HG02852 (cell line): ENCODE measurements around the gene OR1D2.
"Not testable (repeated sequence)": the region's sequence is repeated elsewhere in the genome, so short reads cannot be mapped to it uniquely, and the experiment has no call there.

ENCODE experiments used
- ATAC-seq: cut with Tn5 transposase; IDR thresholded peaks from one replicate; pipeline ENCODE4 v1.9.1; 2021; ENCODE audit warnings: mild to moderate bottlenecking, moderate library complexity; ENCODE audit not compliant: unreplicated experiment

The OR1D2 gene, protein sequence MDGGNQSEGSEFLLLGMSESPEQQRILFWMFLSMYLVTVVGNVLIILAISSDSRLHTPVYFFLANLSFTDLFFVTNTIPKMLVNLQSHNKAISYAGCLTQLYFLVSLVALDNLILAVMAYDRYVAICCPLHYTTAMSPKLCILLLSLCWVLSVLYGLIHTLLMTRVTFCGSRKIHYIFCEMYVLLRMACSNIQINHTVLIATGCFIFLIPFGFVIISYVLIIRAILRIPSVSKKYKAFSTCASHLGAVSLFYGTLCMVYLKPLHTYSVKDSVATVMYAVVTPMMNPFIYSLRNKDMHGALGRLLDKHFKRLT

DNA sequence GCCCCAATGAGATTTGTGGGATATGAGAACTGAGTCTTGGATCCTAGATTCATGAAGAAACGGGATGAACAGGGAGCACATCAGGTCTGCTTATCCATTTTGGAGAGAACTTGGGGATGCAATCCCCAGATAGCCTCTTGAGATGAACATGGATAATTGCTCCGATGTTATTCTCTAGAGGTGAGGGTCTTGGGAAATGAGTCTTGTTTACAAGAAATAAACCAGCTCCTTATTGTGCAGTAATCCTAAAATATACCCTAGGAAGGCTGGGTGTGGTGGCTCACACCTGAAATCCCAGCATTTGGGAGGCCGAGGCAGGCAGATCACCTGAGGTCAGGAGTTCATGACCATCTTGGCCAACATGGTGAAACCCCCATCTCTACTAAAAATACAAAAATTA, at the start of gene OR1D2:
OR1D2 (minus strand) TSS at position 101 of the 400 bp plus-strand sequence. CDS start 11,426 bp downstream, outside the sequence.
- no peak for ATAC-seq

DNA sequence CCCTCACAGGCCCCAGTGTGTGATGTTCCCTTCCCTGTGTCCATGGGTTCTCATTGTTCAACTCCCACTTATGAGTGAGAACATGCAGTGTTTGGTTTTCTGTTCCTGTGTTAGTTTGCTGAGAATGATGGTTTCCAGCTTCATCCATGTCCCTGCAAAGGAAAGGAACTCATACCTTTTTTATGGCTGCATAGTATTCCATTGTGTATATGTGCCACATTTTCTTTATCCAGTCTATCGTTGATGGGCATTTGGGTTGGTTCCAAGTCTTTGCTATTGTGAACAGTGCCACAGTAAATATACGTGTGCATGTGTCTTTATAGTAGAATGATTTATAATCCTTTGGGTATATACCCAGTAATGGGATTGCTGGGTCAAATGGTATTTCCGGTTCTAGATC, 33.3 kb upstream of the OR1D2 start:
- ATAC-seq: not testable (repeated sequence)

GRCh38 chr17:3127451-3127850, 23.2 kb upstream of the OR1D2 start, which contains the start of gene OR1G1:
Gene OR1G1 (minus strand): TSS chr17:3127551. CDS start chr17:3127551, 0 bp downstream.
- ATAC-seq: no peak

DNA sequence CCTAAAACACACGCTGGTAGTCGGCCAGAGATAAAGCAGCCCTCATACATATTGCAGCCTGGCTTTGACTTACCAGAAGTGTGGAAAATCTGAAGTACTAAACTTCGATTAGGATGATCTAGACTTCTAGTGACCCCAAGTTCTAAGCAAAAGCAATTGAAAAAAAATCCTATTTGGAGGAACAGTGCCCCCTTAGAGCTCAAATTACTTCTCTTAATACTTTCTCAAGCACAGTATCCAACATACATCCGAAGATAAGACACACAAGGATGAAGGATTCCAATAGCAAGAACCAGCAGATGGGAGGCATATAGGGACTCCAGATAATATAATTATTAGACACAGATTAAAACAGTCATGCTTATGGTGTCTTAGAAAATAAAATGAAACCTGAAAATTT, 30.4 kb downstream of the OR1D2 start:
- ATAC-seq: not testable (repeated sequence)

DNA sequence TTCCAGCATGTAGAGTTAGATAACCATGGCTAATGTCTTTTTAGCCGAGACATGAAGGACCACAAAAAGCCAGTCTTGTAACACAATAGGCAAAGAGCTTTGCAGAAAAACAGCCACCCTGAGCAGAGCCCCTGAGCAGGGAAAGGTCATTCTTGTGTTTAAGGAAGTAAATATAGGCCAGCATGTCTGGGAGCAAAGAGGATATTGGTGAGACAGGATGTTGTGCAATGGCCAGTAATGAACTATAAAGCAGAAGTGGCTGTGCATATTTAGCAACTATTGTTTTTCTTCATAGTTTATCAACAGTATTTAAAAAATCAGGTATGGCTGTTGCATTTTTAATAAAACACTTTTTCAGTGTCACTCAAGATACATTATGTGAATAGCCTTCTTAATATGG, 39.0 kb downstream of the OR1D2 start:
- ATAC-seq: not testable (repeated sequence)

- not testable (repeated sequence) for ATAC-seq
These were observed 40.7 kb downstream of the OR1D2 start, which contains the start of gene OR1D5 for GRCh38 chr17:3063507-3063906. Gene OR1D5 (minus strand): TSS chr17:3063607. CDS start chr17:3063607, 0 bp downstream.

GRCh38 chr17:3062824-3063377, 41.3 kb downstream of the OR1D2 start:
- ATAC-seq: not testable (repeated sequence)

GRCh38 chr17:3054868-3055267, 49.4 kb downstream of the OR1D2 start:
- ATAC-seq: not testable (repeated sequence)

- no peak for ATAC-seq
These were observed 54.4 kb downstream of the OR1D2 start for GRCh38 chr17:3049705-3050295.

GRCh38 chr17:3048727-3049471, 55.3 kb downstream of the OR1D2 start:
- ATAC-seq: peak; percentile 99

GRCh38 chr17:3046753-3047152, 57.5 kb downstream of the OR1D2 start:
- ATAC-seq: no peak

GRCh38 chr17:3043737-3044365, 60.4 kb downstream of the OR1D2 start:
- no peak for ATAC-seq

DNA sequence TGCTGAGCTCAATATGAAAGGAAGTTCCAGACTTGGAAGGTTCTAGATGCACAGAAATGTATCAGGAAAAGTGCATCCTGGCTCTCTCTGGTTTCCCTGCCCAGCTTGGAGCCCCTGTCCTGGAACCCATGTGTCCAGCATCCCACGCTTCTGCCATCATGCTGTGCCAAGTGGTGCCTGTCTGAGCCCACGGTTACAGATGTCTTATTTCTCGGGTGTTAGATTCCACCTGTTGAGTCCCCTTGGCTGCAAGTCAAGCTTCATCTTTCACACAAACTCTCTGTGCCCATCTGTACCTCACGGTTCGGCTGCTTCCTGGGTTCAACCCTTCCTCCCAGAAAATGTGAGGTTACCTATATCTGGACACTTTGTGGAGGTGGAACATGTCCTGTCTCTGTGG, 63.3 kb downstream of the OR1D2 start:
- ATAC-seq: no peak

- no peak for ATAC-seq
These were observed 64.5 kb downstream of the OR1D2 start for GRCh38 chr17:3039736-3040135.

GRCh38 chr17:3038941-3039340, 65.3 kb downstream of the OR1D2 start:
- no peak for ATAC-seq
